NCI-H69 (cell line): ENCODE data around the gene COQ3.
A peak's percentile ranks its signal among the peaks of the same experiment; 100 is the strongest.

Experiments used
- DNase-seq: peaks from one replicate; lab custom pipeline; 2025; lab: John Stamatoyannopoulos, UW

The COQ3 gene

DNA sequence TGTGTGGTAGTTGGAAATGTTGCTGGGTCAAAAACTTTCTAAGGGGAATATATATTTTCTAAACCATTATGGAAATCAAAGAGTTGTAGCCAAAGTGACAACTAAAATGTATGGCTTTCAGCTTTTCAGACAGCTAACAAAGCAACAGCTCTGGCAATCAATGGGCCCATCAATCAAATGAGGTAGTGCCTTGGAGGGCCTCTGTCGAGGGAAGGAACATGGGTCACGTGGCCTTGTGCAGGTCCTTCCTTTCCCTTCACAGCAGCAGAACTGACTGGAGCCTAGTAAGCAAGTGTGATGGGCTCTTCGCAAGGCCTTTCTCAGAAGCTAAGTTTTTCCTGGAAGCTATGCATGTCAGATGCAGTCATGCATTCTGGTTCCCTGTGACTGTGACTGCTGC, 62.5 kb downstream of the COQ3 start:
- DNase-seq: no peak

DNA sequence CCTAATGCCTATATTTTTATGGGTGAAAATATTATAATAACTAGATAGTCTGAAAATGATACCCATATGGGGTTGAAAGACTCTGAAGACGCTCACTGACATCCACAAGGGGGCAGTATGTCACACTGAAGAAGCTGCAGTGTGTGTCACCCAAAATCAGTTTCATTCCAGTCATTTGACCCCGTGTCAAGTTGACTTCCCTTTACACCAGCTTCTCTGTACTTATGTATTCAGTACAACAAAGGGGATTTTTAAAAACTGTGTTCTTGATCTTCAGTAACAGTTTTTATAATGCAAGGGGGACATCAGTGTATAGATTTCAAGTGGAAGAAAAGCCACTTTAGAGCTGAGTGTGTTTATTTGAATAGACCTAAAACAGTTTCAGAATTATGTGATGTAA, 63.8 kb downstream of the COQ3 start:
- peak; percentile 76 for DNase-seq

DNA sequence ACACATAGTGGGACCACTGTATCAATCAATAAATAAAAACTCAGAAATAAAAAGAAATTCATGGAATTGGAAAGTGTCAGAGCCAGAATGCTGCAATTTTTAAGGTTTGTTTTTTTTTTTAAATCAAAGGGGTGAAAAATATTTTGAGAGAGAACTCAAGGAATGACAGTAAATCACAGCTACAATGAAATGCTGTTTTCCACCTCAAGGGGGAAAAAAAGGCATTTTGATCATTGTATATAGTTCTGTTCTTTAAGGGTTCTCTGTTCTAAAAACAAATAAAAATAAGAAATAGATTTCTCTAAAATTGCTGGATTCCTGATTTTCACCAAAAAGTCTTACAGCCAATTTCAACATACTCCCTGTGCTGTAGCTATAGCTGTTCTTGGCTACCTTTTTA, 69.0 kb downstream of the COQ3 start:
- no peak for DNase-seq
